IPS-18a (cell line): Measurements from ENCODE around the gene COMMD1.

Source experiments
- H3K27ac ChIP-seq: one replicate; pipeline ENCODE4 v1.5.1; 2013; ENCODE audit warnings: low read length
- H3K27me3 ChIP-seq: one replicate; pipeline ENCODE4 v1.6.1; 2013; ENCODE audit warnings: mild to moderate bottlenecking, low read length; ENCODE audit not compliant: control insufficient read depth, insufficient read depth
- H3K36me3 ChIP-seq: one replicate; pipeline ENCODE4 v1.6.1; 2013; ENCODE audit warnings: low read depth, low read length; ENCODE audit not compliant: control insufficient read depth
- H3K4me1 ChIP-seq: one replicate; pipeline ENCODE4 v1.6.1; 2013; ENCODE audit warnings: low read depth, low read length; ENCODE audit not compliant: control insufficient read depth
- H3K4me3 ChIP-seq: one replicate; pipeline ENCODE4 v1.5.1; 2013; ENCODE audit warnings: low read length
- H3K9ac ChIP-seq: one replicate; pipeline ENCODE4 v1.6.1; 2013; ENCODE audit warnings: mild to moderate bottlenecking, low read length, moderate library complexity
- H3K9me3 ChIP-seq: one replicate; pipeline ENCODE4 v1.6.1; 2013; ENCODE audit warnings: low read depth, low read length; ENCODE audit not compliant: control insufficient read depth

Gene COMMD1

GRCh38 chr2:62055724-62056336 is 150.4 kb downstream of the COMMD1 start:
- Histone ChIP-seq H3K27ac (no peak overlapping the region), H3K27me3 (no peaks in the 10 kb centered on the region), H3K4me3 (no peak overlapping the region), H3K4me1 (peaks cover 9% of the 10 kb centered on the region), H3K9ac (no peak overlapping the region), H3K9me3 (no peaks in the 10 kb centered on the region), H3K36me3 (no peaks in the 10 kb centered on the region)

- Histone ChIP-seq H3K4me1 (peaks cover 5% of the 10 kb centered on the region), H3K36me3 (no peaks in the 10 kb centered on the region), H3K27me3 (no peaks in the 10 kb centered on the region), H3K27ac (no peak overlapping the region), H3K9me3 (no peaks in the 10 kb centered on the region), H3K4me3 (no peak overlapping the region), H3K9ac (no peak overlapping the region)
Measured at GRCh38 chr2:62056341-62056740, 150.9 kb downstream of the COMMD1 start.

- no peaks in the 10 kb centered on the region for H3K9me3 ChIP-seq
- no peaks in the 10 kb centered on the region for H3K36me3 ChIP-seq
- no peaks in the 10 kb centered on the region for H3K4me1 ChIP-seq
- no peak overlapping the region for H3K27ac ChIP-seq
- H3K4me3 ChIP-seq, result no peak overlapping the region
- H3K9ac ChIP-seq, result no peak overlapping the region
- no peaks in the 10 kb centered on the region for H3K27me3 ChIP-seq
Measured at GRCh38 chr2:62065243-62065642, 159.8 kb downstream of the COMMD1 start.

- H3K27ac ChIP-seq, result no peak overlapping the region
- no peaks in the 10 kb centered on the region for H3K27me3 ChIP-seq
- no peaks in the 10 kb centered on the region for H3K36me3 ChIP-seq
- no peak overlapping the region for H3K9ac ChIP-seq
- no peak overlapping the region for H3K4me3 ChIP-seq
- H3K4me1 ChIP-seq, result peaks cover 7% of the 10 kb centered on the region
- H3K9me3 ChIP-seq, result peaks cover 7% of the 10 kb centered on the region
Measured at GRCh38 chr2:62071126-62071598, 165.7 kb downstream of the COMMD1 start.

DNA sequence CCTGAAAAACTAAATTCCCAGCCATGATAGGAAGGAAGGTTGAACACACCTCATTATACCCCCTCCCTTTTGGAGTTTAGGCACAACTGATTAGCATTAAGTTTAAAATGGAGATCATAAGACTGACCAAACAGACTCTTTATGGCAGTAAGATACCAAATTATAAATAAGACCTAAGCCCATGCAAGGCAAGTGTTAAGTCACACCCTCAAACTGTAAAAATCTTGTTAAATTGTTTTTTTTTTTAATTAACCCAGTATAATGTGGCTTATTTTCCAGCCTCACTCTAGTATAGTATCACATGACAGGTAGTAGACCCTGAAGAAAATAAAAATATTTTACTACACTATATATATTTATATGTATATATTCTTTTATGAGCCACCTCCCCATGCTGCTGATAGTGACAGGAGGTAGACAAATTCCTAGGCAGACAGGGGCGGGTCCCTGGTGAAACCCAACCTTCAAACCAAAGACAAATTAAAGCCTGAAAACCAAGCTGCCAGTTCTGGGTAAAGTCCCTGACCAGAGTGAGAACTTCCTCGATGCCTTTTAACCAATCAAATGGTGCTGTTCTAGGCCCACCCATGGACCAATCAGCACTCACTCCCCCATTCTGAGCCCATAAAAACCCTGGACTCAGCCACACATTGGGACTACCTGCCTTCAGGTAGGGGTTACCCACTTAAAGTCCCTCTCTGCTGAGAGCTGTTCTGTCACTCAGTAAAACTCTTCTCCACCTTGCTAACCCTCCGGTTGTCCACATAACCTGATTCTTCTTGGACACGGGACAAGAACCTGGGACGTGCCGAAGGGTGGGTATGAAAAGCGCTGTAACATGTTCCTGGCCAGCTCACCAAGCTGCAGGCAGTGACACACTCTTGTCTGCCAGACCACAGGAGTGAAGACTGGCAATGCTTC is 166.5 kb downstream of the COMMD1 start:
- no peaks in the 10 kb centered on the region for H3K27me3 ChIP-seq
- no peak overlapping the region for H3K27ac ChIP-seq
- H3K9me3 ChIP-seq, result peaks cover 7% of the 10 kb centered on the region
- no peak overlapping the region for H3K9ac ChIP-seq
- peaks cover 7% of the 10 kb centered on the region for H3K4me1 ChIP-seq
- H3K4me3 ChIP-seq, result no peak overlapping the region
- no peaks in the 10 kb centered on the region for H3K36me3 ChIP-seq

DNA sequence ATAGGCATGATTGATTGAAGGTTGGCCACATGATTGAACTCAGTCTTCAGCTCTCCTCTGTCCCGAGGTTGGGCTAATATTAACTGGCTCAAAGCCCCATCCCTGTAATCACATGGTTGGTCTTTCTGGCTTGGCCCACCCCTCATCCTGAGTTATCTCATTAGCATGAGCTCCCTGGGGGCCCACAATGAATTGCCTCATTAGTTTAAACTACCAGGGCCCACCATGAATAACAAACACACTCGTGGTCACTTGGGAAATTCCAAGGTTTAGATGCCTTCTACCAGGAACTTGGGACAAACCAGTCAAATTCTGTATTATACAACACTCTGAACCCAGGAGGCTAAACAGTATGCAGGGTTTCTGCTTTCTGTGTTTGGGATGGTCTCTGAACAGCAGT is 168.8 kb downstream of the COMMD1 start:
- Histone ChIP-seq H3K9me3 (peaks cover 7% of the 10 kb centered on the region), H3K9ac (no peak overlapping the region), H3K36me3 (no peaks in the 10 kb centered on the region), H3K4me1 (peaks cover 7% of the 10 kb centered on the region), H3K27me3 (no peaks in the 10 kb centered on the region), H3K27ac (no peak overlapping the region), H3K4me3 (no peak overlapping the region)

DNA sequence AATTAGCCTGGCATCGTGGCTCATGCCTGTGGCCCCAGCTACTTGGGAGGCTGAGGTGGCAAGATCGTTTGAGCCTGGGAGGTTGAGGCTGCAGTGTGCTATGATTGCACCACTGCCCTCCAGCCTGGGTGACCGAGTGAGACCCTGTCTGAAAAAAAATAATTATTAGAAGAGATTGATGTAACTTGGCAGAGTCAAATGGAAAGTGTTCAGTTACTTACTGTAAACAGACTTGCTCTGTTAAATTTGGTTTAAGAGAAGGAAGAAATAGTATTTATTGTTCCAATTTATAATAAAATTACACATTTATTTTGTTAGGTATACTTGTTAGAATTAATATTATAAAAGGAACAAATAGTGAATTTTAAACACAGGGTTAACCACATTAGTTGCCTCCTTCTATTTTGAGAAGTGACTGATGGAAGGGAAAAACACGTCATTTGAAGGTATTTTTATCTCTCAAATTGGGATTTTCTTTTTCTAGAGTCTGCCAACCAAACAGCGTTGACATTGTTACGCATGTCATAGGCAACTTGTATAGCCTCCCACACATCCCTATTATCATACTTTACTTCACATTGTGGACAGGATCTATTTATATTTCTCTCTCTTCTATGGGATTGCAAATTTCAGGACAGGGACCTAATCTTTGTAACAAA is 171.6 kb downstream of the COMMD1 start:
- H3K9ac ChIP-seq, result no peak overlapping the region
- peaks cover 5% of the 10 kb centered on the region for H3K9me3 ChIP-seq
- H3K4me3 ChIP-seq, result no peak overlapping the region
- H3K27me3 ChIP-seq, result no peaks in the 10 kb centered on the region
- peaks cover 7% of the 10 kb centered on the region for H3K4me1 ChIP-seq
- no peaks in the 10 kb centered on the region for H3K36me3 ChIP-seq
- no peak overlapping the region for H3K27ac ChIP-seq

- Histone ChIP-seq H3K4me3 (no peak overlapping the region), H3K36me3 (no peaks in the 10 kb centered on the region), H3K27me3 (no peaks in the 10 kb centered on the region), H3K9me3 (no peaks in the 10 kb centered on the region), H3K9ac (no peak overlapping the region), H3K27ac (no peak overlapping the region), H3K4me1 (peaks cover 14% of the 10 kb centered on the region)
Measured at GRCh38 chr2:62084801-62085200, 179.3 kb downstream of the COMMD1 start.

GRCh38 chr2:62089658-62090057 is 184.2 kb downstream of the COMMD1 start:
- Histone ChIP-seq H3K9ac (no peak overlapping the region), H3K27me3 (no peaks in the 10 kb centered on the region), H3K27ac (no peak overlapping the region), H3K9me3 (no peaks in the 10 kb centered on the region), H3K36me3 (no peaks in the 10 kb centered on the region), H3K4me3 (no peak overlapping the region), H3K4me1 (peaks cover 6% of the 10 kb centered on the region)

- Histone ChIP-seq H3K9ac (no peak overlapping the region), H3K27ac (no peak overlapping the region), H3K9me3 (no peaks in the 10 kb centered on the region), H3K27me3 (no peaks in the 10 kb centered on the region), H3K36me3 (no peaks in the 10 kb centered on the region), H3K4me3 (no peak overlapping the region), H3K4me1 (peaks cover 12% of the 10 kb centered on the region)
Measured at GRCh38 chr2:62091471-62091870, 186.0 kb downstream of the COMMD1 start.

DNA sequence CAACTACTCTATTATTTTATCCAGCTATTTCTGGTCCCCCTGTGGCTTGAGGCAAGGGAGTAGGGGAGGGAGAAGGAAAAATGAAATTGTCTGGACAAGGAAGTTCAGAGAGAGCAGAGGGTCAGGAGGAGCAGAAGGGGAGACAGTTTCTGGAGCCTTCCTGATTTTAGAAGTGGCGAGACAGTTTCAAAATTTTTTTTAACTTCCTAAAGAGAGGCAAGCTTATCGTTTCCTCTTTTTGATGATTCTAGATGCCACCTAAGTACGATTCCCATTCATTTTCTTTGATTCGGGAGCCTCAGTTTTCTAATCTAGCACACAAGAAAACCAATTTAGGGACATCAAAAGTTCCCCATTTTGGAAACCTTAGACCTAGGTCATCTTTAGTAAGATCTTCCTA is 193.6 kb downstream of the COMMD1 start:
- no peak overlapping the region for H3K9ac ChIP-seq

More for the DNA sequence above, 193.6 kb downstream of the COMMD1 start:
- Histone ChIP-seq H3K4me3 (no peak overlapping the region), H3K36me3 (no peaks in the 10 kb centered on the region), H3K9me3 (no peaks in the 10 kb centered on the region), H3K27ac (no peak overlapping the region), H3K27me3 (no peaks in the 10 kb centered on the region), H3K4me1 (peaks cover 10% of the 10 kb centered on the region)
